ENCODE results near the gene GGTA1.
"Not testable (repeated sequence)": the region's sequence is repeated elsewhere in the genome, so short reads cannot be mapped to it uniquely, and the experiment has no call there.

The GGTA1 gene

DNA sequence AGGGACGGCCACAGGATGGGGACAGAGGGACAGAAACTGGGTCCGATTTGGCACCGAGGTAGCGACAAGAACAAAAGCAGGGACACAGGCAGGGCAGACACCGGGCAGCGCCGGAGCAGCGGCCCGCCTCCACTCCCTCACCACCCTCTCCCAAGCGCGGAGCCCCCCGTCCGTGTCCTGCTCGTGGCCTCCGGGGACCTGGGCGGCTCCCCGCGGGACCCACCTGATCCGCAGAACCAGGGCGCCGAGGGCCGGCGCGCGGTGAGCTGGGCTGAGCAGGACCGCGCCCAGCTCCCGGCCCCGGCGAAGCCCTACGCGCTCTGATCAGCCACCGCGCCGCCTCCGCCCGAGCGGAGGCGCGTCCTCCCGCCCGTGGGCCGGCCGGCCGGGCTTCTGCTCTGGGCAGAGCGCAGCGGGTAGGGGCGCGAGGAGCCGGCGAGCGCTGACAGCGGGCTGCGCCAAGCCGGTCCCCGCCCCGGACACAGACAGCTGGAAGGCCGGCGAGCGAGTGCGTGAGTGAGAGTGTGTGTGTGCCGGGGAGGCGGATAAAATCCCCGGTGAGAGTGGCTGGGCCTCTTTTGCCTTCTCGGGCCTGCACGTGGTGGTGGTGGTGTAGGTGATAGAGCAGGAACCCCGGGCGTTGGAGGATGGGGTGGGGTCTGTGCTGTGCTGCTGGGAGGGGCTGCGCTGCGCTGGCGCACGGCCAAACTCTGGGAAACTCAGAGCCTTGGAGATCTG lies at the start of gene GGTA1:
TSS of gene GGTA1 (minus strand) at position 418 of the 738 bp plus-strand sequence. CDS start 31,922 bp downstream, outside the sequence.
- no peak for DNase-seq

DNA sequence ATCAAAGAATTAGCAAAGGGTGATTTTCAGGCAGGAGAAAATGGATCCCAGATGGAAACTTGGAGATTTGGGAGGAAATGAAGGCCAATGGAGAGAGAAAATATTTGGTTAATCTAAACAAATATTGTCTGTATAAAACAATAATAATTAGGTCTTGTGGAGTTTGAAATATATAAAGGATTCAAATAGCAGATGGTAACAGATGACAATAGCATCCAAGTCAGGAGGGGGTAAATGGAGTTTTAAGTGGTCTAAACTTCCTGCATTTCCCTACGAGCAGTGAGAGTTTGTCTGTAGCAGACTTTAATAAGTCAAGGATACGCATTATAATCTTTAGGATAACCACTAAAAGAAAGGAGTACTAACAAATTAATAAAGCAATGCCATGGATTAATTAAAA lies 49.0 kb upstream of the GGTA1 start:
- DNase-seq: no peak

- DNase-seq: peak; percentile 81 to 87
Observed at GRCh38 chr9:121545875-121546423, 46.3 kb upstream of the GGTA1 start.

- DNase-seq: no peak
Observed at GRCh38 chr9:121545150-121545874, 45.7 kb upstream of the GGTA1 start.

DNA sequence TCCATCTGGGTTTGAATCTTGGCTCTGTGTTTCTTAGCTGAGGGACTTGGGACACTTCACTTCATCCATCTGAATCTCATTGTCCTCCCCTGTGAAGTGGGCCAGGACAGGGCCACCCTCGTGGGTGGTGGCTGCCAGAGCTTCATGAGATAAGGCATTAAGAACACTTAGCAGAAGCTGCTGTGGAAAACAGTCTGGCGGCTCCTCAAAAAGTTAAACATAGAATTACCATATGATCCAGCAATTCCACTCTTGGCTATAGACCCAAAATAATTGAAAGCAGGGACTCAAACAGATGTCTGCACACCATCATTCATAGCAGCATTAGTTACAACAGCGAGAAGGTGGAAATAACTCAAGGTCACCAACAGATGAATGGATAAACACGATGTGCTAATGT lies 42.4 kb upstream of the GGTA1 start:
- DNase-seq: no peak

GRCh38 chr9:121541256-121541655 lies 41.6 kb upstream of the GGTA1 start:
- no peak for DNase-seq

DNA sequence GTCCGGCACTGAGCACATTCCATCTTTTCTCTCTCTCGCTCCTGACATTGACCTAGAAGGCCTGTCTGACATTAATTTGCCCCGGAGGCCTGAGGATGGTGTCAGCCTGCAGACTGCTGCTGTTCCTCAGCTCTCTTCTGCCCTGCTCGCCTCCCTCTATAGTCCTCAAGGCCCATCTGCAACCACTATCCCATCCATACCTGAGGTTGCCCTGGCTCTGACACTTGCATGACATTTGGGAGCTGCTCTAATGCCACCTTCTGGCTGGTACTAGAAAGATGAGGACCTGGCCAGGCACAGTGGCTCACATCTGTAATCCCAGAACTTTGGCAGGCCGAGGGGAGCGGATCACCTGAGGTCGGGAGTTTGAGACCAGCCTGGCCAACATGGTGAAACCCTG lies 38.6 kb upstream of the GGTA1 start:
- no peak for DNase-seq

GRCh38 chr9:121537283-121537682 lies 37.6 kb upstream of the GGTA1 start:
- DNase-seq: no peak

DNA sequence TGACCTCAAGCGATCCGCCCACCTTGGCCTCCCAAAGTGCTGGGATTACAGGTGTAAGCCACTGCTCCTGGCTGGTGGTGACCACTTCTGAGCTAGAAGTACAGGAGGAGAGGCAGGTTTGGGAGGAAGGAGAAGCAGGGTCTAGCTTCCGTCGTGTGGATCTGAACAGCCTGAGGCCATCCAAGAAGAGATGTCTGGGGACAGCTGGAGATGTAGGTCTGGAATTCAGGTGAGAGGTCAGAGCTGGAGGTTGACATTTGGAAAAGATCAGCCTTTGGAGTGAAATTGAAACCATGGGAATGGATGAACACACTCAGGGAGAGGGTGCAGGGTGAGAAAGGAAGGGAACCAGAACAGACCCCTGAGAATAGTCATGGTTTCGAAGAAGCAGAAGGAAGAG lies 33.2 kb upstream of the GGTA1 start:
- no peak for DNase-seq

- DNase-seq: peak in 1 of 2 donors; percentile 53
Observed at GRCh38 chr9:121529237-121529987, 29.8 kb upstream of the GGTA1 start.

DNA sequence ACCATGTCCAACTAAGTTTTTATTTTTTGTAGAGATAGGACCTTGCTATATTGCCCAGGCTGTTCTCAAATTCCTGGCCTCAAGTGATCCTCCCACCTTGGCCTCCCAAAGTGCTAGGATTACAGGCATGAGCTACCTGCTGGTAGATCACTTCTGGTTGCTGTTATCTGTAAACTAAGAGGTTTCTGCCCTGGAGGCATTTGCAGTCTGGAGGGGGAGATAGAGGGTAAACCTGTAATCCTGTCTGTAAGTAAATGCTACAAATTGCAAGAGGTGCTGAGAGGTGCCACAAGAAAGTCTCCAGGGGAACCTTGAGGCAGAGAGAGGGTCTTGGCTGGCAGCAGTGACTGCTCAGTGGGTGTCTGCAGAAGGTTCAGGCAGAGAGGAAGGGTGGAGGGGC lies 29.0 kb upstream of the GGTA1 start:
- DNase-seq: no peak

- DNase-seq: no peak
Observed at GRCh38 chr9:121527371-121527770, 27.7 kb upstream of the GGTA1 start.

DNA sequence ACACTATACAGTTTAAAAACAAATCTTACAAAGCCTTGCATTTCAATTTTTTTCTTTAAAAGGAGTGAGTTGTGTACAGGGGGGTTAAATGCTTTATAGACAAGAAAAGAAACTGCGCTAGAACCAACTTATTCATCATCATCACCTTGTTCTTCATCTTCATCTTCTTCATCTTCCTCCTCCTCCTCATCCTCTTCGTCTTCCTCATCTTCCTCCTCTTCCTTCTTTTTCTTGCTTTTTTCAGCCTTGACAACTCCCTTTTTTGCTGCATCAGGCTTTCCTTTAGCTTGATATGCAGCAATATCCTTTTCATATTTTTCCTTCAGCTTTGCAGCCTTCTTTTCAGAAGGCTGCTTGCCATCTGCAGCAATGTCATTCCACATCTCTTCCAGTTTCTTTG lies 20.0 kb upstream of the GGTA1 start:
- DNase-seq: not testable (repeated sequence)

GRCh38 chr9:121518634-121519033 lies 19.0 kb upstream of the GGTA1 start:
- no peak for DNase-seq

- DNase-seq: not testable (repeated sequence)
Observed at GRCh38 chr9:121513166-121513565, 13.5 kb upstream of the GGTA1 start.

GRCh38 chr9:121510766-121511550 lies 11.3 kb upstream of the GGTA1 start:
- DNase-seq: no peak

DNA sequence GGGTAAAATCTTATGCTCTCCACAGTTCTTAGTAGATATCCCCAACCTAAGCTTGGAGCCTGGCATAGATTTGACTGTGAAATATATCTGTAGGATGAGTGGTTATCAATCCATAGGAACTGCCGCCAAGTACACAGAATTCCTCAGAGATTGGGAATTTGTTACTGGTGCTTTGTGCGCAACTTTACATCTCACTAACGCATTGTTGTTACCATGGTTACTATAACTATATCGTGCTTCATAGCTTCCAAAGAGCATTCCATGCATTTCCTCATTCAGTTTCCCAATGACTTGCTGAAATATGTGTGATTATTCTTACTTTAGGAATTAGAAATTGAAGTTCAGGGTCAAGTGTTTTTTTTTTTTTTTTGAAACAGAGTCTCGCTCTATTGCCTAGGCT lies 9.5 kb upstream of the GGTA1 start:
- no peak for DNase-seq

DNA sequence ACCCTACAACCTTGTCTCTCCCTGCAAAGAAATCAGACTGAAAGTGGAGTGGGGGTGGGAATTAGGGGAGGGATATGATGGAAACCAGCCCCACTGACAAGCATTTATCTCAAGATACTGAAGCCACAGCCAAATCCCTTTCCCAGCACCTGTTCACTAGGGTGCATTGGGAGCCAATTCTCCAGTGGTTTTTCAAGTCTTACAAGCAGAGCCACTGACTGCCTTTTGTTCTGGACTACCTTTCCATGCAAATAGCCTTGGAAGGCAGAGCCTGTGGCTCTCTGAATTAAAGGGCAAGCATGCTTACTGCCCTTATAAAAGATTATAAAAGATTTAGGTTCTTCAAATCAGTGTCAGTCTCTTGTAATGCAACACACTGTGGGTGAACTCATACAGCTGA lies 8.8 kb upstream of the GGTA1 start:
- DNase-seq: no peak

DNA sequence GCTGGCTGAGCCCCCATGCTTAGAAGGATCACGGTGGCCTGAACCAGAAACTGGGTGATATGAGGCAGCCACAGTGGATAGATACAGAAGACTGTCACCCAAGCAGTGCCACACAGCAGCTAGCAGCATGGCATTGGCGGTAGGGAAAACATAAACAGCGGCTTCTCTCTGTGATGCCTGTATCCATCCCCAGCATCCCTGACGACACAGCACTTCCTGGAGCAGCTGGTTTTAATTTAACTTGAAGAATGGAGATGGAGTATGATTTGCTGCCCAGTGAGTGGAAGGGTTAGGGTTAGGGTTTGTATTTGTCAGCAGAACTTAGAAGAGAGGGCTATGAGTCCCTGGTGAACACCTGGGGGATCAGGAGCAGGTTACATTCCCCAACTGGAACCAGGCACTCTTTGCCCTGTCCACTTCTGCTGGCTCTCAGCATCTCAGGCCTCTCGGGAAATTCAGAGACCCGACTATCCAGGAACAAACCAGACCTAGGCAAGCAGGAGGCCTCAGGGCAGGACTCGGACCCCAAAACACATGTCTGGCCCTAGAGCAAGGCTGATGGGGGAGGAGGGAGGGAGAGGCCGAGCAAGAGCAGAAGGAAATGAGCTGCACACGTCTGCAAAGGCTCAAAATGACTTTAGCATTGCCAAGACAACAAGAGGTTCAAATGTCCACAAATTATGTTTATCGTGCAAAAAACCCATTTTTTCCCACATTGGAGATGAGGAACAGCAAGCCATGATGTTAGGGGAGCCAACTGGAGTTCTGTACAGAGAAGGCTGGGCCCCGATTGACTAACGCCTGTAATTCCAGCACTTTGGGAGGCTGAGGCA lies 6.5 kb upstream of the GGTA1 start:
- DNase-seq: no peak

GRCh38 chr9:121503444-121503843 lies 3.8 kb upstream of the GGTA1 start:
- no peak for DNase-seq

GRCh38 chr9:121500165-121500478 lies 478 bp upstream of the GGTA1 start:
- no peak for DNase-seq

GRCh38 chr9:121499177-121499426 lies 542 bp downstream of the GGTA1 start:
- DNase-seq: no peak
